Keratinocyte (primary cell): ENCODE data around the gene MYMK. TPM values are rescaled to one million over a fixed set of nuclear protein-coding genes. Genes with fewer than 3 reads are reported as not detected.

ENCODE experiments used
- DNase-seq: peaks from one replicate; pipeline ENCODE4 v3.0.0-alpha.2; 2011; ENCODE audit warnings: low read depth, missing footprints, low spot score
- FAIRE-seq: peaks from 2 replicates; lab custom pipeline; 2011; peaks lifted over from hg19 to GRCh38; lab: Jason Lieb, UNC
- H2AFZ ChIP-seq: 2 replicates; pipeline ENCODE4 v1.6.0; 2012; ENCODE audit warnings: low read length, control low read depth, inconsistent platforms; ENCODE audit not compliant: control insufficient read depth
- H3K27ac ChIP-seq: 2 replicates; pipeline ENCODE4 v1.5.1; 2011; ENCODE audit warnings: low read length; ENCODE audit not compliant: control insufficient read depth, insufficient read depth
- H3K27me3 ChIP-seq: 3 replicates; pipeline ENCODE4 v1.6.0; 2011; ENCODE audit warnings: low read length; ENCODE audit not compliant: control insufficient read depth, insufficient read depth; ENCODE audit errors: extremely low read depth
- H3K36me3 ChIP-seq, 2 experiments: 2 replicates in 1 of 2; 3 replicates in 1 of 2; pipeline ENCODE4 v1.5.1; 2011; ENCODE audit warnings: low read length in 2 of 2, mild to moderate bottlenecking in 1 of 2; ENCODE audit not compliant: control insufficient read depth in 2 of 2, insufficient read depth in 2 of 2; ENCODE audit errors: extremely low read depth in 1 of 2
- H3K4me1 ChIP-seq: 3 replicates; pipeline ENCODE4 v1.5.1; 2011; ENCODE audit warnings: low read length; ENCODE audit not compliant: control insufficient read depth, insufficient read depth; ENCODE audit errors: extremely low read depth
- H3K4me2 ChIP-seq: 3 replicates; pipeline ENCODE4 v1.6.0; 2011; ENCODE audit warnings: low read depth, low read length; ENCODE audit not compliant: control insufficient read depth, insufficient read depth; ENCODE audit errors: extremely low read depth
- H3K4me3 ChIP-seq, 3 experiments: fragments of 200-600 bp in 1 of 3; sonication (generic) in 1 of 3; 2 replicates in 2 of 3; 3 replicates in 1 of 3; pipeline ENCODE4 v1.5.1; 2011 to 2016; ENCODE audit warnings: low read length in 3 of 3, mild to moderate bottlenecking in 3 of 3, control low read depth in 2 of 3, inconsistent platforms in 1 of 3, low read depth in 1 of 3, mixed read lengths in 1 of 3, mixed run types in 1 of 3, moderate library complexity in 1 of 3; ENCODE audit not compliant: control insufficient read depth in 2 of 3, insufficient read depth in 2 of 3; ENCODE audit errors: extremely low read depth in 1 of 3
- H3K79me2 ChIP-seq: 2 replicates; pipeline ENCODE4 v1.6.0; 2012; ENCODE audit warnings: low read length; ENCODE audit not compliant: control insufficient read depth, insufficient read depth
- H3K9ac ChIP-seq: 3 replicates; pipeline ENCODE4 v1.6.0; 2011; ENCODE audit warnings: low read length; ENCODE audit not compliant: control insufficient read depth, insufficient read depth; ENCODE audit errors: extremely low read depth
- H3K9me1 ChIP-seq: 3 replicates; pipeline ENCODE4 v1.6.0; 2011; ENCODE audit warnings: low read length; ENCODE audit not compliant: control insufficient read depth, insufficient read depth; ENCODE audit errors: extremely low read depth
- H3K9me3 ChIP-seq: 2 replicates; pipeline ENCODE4 v1.5.1; 2012; ENCODE audit warnings: low read depth, low read length; ENCODE audit not compliant: control insufficient read depth
- H4K20me1 ChIP-seq: 3 replicates; pipeline ENCODE4 v1.6.0; 2011; ENCODE audit warnings: low read length; ENCODE audit not compliant: control insufficient read depth, insufficient read depth; ENCODE audit errors: extremely low read depth
- EZH2 ChIP-seq: IDR thresholded peaks from one replicate; pipeline ENCODE4 v1.6.1; 2012; ENCODE audit warnings: inconsistent platforms, mild to moderate bottlenecking, low read length, moderate library complexity
- dilution Hi-C: fragments of 300-500 bp; cut with MboI; formaldehyde crosslinking; loops from one replicate; pipeline ENCODE4 v1.7.0; 2020; ENCODE audit warnings: low sequenced_read_pairs; ENCODE audit not compliant: extremely low pct_ligation_motif_present
- polyA plus RNA-seq, 5 experiments: library from polyadenylated mRNA; depleted of rRNA in 3 of 5; stranded (reverse) in 3 of 5; stranded (forward) in 1 of 5; unstranded in 1 of 5; fragments of >200 nt; gene quantifications; 1 replicate in 1 of 5; 2 replicates in 3 of 5; 3 replicates in 1 of 5; pipeline versions ENCODE4 v1.2.1 to v1.2.3, GENCODE V29; 2011 to 2012; ENCODE audit warnings: missing spikeins in 2 of 5, low read depth in 1 of 5, low replicate concordance in 1 of 5
- TF ChIP-seq, protein P1 (sequence below), 3 experiments: IDR thresholded peaks in 1 of 3; conservative IDR thresholded peaks in 1 of 3; optimal IDR thresholded peaks in 1 of 3; 2 replicates in 2 of 3; 3 replicates in 1 of 3; pipeline versions ENCODE3 to v1.5.1; 2011; ENCODE audit warnings: low read length in 3 of 3, mild to moderate bottlenecking in 3 of 3, moderate library complexity in 2 of 3, control low read depth in 1 of 3, inconsistent platforms in 1 of 3; ENCODE audit not compliant: insufficient read depth in 2 of 3; ENCODE audit errors: extremely low read depth in 1 of 3

The MYMK gene
- polyA plus RNA-seq, 1 donor (not counting 4 experiments of a cell fraction or from before 2014, with no cell fraction given): not detected

DNA sequence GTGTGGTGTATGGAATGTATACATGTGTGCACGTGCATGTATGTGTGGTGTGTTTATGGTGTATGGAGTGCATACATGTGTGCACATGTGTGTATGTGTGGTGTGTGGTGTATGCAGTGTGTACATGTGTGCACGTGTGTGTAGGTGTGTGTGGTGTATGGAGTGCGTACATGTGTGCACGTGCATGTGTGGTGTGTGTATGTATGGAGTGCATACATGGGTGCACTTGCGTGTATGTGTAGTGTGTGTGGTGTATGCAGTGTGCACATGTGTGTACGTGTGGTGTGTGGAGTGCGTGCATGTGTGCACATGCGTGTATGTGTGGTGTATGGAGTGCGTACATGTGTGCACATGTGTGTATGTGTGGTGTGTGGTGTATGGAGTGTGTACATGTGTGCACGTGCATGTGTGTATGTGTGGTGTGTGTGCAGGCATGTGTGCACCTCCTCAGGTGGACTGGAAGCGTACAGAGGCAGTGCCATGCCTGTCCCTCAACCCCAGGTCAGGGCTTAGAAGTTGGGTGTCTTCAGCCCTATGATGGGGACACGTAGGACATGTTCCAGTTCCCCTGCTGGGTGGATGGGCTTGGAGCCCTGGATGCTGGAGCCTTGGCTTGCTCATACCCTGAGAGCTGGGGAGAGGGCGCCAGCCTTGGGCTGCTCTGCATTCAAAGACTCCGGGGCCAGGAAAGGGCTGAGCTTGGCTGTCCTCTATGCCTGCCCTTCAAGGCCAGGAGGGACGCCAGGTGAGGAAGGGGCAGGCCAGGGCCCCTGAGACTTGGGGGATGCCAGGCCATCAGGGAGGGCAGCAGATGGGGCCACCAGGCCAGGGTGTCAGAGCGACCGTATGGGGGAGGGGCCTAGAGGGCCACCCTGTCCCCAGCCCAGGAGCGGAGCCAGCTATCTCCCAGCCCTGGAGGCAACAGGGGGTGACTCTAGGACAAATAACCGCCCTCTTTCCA is 12.2 kb downstream of the MYMK start:
- dilution Hi-C loops: no loop called here
- Histone ChIP-seq H2AFZ (no peak overlapping the region), H3K9me3 (peaks cover 2% of the 10 kb centered on the region), H3K27ac (no peak overlapping the region), H3K27me3 (peaks cover 22% of the 10 kb centered on the region), H4K20me1 (no peaks in the 10 kb centered on the region), H3K4me2 (no peak overlapping the region), H3K4me1 (peaks cover 12% of the 10 kb centered on the region), H3K9ac (no peak overlapping the region), H3K9me1 (no peaks in the 10 kb centered on the region), H3K36me3 (no peaks in the 10 kb centered on the region), H3K79me2 (no peaks in the 10 kb centered on the region), H3K4me3 (no peak overlapping the region)
- no peak for DNase-seq
- no peak for FAIRE-seq
- TF ChIP-seq EZH2: no peak
- TF ChIP-seq, protein P1, sequence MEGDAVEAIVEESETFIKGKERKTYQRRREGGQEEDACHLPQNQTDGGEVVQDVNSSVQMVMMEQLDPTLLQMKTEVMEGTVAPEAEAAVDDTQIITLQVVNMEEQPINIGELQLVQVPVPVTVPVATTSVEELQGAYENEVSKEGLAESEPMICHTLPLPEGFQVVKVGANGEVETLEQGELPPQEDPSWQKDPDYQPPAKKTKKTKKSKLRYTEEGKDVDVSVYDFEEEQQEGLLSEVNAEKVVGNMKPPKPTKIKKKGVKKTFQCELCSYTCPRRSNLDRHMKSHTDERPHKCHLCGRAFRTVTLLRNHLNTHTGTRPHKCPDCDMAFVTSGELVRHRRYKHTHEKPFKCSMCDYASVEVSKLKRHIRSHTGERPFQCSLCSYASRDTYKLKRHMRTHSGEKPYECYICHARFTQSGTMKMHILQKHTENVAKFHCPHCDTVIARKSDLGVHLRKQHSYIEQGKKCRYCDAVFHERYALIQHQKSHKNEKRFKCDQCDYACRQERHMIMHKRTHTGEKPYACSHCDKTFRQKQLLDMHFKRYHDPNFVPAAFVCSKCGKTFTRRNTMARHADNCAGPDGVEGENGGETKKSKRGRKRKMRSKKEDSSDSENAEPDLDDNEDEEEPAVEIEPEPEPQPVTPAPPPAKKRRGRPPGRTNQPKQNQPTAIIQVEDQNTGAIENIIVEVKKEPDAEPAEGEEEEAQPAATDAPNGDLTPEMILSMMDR (optimal IDR thresholded peaks at IDR 0.05 in 1 of 3, IDR thresholded peaks at IDR 0.05 in 1 of 3, conservative IDR thresholded peaks at IDR 0.05 in 1 of 3; ENCODE audit: extremely low read depth in 1 of 3, insufficient read depth in 2 of 3, low read length in 3 of 3): no peak

DNA sequence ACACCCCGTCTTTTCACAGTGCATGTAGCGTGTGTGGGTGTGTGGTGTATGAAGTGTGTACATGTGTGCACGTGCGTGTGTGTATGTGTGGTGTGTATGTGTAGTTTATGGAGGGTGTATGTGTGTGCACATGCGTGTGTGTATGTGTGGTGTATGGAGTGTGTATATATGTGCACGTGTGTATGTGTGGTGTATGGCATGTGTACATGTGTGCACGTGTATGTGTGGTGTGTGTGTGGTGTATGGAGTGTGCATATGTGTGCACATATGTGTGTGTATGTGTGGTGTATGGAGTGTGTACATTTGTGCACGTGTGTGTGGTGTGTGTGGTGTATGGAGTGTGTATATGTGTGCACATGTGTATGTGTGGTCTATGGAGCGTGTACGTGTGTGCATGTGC is 13.2 kb downstream of the MYMK start:
- dilution Hi-C loops: no loop called here
- peaks cover 12% of the 10 kb centered on the region for H3K4me1 ChIP-seq
- peaks cover 19% of the 10 kb centered on the region for H3K27me3 ChIP-seq
- DNase-seq: no peak
- H3K9me1 ChIP-seq: no peaks in the 10 kb centered on the region
- H3K4me2 ChIP-seq: no peak overlapping the region
- no peak overlapping the region for H3K4me3 ChIP-seq
- TF ChIP-seq, protein P1 (optimal IDR thresholded peaks at IDR 0.05 in 1 of 3, IDR thresholded peaks at IDR 0.05 in 1 of 3, conservative IDR thresholded peaks at IDR 0.05 in 1 of 3; ENCODE audit: extremely low read depth in 1 of 3, insufficient read depth in 2 of 3, low read length in 3 of 3): no peak
- TF ChIP-seq EZH2: no peak
- H2AFZ ChIP-seq: no peak overlapping the region
- no peak overlapping the region for H3K27ac ChIP-seq
- H3K36me3 ChIP-seq: no peaks in the 10 kb centered on the region
- H3K9me3 ChIP-seq: peaks cover 2% of the 10 kb centered on the region
- no peak for FAIRE-seq
- H4K20me1 ChIP-seq: no peaks in the 10 kb centered on the region
- no peak overlapping the region for H3K9ac ChIP-seq
- no peaks in the 10 kb centered on the region for H3K79me2 ChIP-seq
